GM19452 (cell line): ENCODE results near the gene CORO2A.
A peak's percentile ranks its signal among the peaks of the same experiment; 100 is the strongest.
"Not testable (repeated sequence)": the region's sequence is repeated elsewhere in the genome, so short reads cannot be mapped to it uniquely, and the experiment has no call there.

Experiments
- ATAC-seq: cut with Tn5 transposase; IDR thresholded peaks from one replicate; pipeline ENCODE4 v1.9.1; 2021; ENCODE audit not compliant: unreplicated experiment

Gene CORO2A

DNA sequence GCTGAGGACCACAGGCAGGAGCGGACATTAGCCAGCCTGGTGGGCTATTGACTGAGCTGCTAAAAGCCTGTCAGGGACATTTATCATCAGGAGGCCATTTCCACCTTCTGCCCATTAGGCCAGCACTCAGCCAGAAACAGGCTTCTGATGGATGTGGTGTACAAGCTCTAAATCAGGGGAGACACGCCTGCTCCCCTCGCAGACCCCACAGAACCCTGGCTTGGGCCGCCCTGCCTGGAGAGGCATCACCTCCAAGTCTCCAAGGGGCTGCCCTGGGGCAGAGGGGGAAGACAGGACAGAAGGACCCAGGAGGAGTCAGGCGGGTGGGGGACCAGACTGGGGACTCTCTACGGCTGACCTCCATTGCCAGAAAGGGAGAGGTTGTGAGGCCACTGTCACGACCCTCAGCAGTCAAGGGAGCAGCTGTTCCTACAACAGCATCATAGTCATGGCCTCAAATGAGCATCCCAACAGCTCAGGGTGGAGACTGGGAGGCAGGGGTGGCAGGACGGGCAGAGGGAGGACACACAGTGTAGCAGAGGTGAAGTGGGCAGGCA, 49.4 kb downstream of the CORO2A start:
- no peak for ATAC-seq

DNA sequence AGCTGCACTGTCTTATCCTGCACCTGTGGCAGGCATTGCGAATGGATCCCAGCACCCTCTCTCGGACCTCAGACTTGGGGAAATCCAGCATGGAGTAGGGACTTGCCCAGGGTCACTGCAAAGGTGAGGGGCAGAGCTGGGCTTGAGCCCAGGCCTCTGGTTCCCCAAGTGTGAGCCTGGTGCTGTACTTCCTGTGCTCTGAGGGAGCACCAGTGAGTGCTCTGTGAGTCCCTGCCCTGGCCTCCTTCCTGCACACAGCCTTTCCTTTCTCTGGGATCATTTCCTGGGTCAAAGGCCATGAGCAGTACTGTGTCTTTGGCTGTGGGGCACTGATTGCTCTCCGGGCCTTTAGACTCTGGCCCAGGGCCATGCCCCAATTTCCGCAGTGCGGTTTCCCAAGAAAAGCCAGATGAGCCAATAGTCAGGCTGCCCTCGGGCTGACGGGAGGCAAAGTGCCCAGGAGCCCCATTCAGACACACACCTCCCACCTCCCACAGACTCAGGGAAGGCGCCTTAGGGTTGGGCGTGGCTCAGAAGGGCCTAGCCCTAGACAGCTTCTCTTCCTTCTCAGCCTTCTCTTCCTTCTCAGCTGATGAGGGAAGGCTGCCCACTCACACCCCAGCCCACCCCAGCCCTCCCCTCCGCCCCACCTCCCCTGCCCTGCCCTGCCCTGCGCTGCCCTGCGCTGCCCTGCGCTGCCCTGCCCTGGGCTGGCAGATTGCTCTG, 50.1 kb downstream of the CORO2A start:
- no peak for ATAC-seq

DNA sequence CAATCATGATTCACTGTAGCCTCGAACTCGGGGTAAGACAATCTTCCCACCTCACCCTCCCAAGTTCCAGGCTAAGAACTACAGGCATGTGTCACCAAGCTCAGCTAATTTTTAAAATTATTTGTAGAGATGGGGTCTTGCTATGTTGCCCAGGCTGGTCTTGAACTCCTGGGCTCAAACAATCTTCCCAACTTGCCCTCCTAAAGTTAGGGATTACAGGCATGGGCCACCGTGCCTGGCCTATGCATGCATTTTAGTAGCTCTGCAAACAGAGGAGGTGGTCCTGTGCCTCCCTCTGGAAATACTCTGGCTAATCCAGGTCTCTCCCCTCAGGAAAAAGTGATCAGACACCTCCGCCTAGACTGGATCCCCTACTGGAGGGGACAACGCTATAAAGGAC, 51.9 kb downstream of the CORO2A start:
- no peak for ATAC-seq

DNA sequence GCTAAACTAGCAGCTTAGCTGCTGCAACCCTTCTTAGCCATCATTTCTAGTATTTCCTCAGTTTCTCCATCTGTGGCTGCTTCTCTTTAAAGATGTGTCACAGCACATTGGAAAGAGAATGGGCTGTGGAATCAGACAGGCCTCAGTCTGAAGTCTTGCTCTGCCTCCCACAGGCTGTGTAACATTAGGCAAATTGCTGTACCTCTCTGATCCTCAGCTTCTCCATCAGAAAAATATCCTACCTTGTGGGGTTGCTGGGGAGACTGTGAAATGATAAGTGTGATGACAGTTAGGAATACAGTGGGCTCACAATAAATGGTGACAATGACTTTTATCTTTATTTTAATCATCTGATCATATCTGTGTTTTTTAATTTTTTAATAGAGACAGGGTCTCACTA, 55.9 kb downstream of the CORO2A start:
- ATAC-seq: no peak

DNA sequence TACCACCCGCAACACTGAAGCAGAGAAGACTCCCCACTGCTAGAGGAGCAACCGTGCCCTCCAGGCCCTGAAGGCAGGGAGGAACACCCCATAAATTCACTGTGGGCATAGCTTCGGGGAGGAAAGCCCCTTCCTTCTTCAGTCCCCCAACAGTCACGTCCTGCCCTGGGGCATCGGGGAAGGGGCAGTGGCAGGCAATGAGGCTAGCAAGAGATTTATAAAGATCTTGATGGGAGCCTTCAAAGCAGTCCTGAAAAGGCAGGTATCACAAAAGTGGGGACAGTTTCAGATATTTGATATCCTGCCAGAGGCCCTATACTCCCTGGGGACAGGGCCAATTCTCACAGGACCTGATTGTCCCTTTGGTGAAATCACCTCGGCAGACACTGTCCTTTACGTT, 56.5 kb downstream of the CORO2A start:
- ATAC-seq: no peak

DNA sequence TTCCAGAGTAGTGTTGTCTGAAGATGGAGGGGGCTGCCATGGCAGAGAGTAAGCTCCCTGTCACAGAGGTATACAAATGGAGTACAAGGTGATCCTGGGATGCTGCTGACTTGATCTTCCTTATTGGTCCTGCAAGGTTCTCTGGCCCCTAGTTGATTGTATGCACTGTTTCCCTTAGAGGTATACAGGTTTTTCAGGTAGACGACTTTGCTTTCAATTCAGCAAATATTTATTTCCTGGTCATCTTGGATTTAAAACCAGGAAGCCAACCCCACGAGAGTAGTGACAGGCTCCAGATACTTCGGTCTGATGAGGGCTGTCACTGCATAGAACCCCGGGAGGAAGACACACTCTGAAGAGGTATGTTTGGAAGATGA, 56.9 kb downstream of the CORO2A start:
- no peak for ATAC-seq

DNA sequence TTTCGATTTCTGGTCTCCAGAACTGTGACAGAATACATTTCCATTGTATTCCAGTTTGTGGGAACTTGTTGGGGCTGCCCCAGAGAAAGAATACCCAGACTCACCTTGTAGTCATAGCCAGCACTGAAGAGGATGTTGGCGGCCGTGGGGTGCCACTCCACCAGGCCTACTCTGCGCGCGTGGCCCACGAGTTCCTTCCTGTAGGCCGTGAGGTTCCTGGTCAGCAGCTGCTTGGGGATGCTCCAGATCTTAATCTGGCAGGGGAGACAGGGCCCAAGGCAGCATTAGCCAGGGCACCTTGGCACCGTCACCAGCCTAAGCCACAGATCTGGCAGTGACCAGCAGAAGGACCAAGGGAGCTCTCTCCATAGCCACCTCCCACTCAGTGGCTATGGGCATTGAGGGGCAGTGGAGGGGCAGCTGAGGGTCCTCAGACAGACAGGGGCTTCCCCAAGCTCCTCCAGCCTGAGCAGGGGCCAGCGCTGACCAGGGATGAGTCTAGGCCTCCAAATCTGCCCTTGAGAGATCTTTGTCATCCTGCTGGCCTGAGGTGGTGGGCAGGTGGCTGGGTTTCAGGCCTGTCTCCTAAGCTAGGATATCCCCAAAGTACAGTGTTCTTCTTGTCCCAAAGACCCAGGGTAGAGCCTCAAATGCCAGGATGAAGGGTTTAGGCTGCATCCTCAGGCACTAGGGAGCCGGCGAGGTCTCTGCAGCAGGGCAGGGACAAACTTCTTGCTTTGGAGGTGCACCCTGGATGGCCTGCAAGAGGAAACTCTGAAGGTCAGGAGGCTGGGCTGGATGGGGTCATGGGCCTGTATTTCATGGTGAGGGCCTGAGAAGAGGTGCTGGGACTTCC, 57.5 kb downstream of the CORO2A start:
- ATAC-seq: no peak

DNA sequence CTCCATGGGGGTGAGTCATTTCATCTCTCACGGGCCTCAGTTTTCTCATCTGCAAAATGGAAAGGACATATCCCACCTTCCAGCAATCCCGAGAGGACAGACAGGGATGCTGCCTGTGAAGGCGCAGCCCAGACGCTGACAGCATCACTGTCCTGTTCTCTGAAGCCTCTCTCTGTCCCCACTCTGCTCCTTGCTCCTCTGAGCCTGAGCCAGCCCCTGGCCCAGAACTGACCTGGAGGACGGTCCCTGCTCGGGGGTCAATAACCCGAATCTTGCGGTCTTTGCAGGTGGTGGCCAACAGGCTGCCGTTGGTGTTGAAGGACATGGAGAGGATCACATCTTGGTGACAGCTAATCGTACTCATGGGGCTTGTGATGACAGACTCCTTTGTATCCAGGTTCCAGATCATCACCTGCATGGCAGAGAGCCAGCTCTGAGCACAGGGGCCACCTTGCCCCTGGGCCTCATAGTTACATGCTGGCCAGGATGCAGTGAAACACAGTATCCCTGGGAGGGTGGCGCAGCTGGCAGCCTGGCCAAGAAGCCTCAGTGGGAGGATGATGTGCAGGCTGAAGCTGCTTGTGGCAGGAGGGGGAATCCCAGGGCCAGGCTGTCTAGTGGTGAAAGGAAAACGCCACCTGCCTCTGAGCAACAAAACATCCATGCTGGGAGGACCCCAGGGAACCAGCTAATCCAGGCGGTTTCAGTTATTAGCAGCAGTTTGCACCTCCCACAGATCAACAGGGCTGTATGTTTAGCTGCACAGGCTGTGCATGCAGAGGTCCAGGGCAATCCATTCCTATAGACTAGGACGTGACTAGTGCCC, 59.4 kb downstream of the CORO2A start:
- ATAC-seq: no peak

DNA sequence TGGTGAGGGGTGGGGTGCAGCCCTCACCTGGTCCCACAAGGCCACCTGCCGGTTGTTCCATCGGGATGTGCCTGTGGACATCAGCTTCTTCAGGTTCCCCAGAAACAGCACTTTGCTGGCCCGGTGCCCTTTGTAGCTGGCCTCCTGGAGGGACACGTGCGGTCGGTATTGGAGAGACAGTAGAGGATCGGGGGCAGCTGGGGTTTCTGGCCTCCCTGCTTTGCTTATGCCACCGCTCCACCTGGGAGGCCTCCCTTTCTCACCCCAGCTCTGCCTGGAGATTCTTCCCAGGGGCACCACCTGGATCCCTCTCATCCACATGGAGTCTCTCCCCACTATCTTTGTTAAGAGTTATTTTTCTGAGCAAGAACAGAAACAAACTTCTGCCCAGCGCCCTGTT, 60.3 kb downstream of the CORO2A start:
- ATAC-seq: no peak

DNA sequence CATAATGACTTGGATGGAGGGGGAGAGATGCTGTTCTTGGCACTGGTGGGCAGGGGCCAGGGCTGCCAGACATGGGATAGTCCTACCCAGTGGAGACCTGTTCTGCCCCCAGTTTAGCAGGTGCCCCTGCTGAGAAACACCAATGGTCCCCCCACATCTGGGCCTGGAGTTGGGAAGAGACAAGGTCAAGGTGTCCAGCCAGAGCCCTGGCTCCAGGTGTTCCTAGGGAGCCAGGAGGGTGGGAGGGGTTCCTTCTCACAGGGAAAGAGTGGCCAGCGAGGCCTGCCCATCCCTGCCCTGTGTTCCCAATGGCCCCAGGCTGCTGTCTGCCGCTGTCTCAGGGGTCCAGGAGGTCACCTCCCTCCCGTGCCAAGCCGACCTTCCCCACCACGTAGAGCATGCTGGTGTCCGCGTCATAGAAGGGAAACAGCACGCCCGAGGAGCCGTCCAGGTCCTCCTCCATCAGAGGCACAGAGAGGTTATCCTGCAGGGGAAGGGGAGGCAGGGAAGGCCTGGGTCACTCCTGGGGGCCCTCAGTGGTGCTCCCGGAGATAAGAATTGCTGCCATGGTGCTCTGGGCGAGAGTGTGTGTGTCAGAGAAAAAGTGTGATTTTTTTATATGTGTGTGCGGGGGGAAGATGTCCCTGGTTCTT, 61.7 kb downstream of the CORO2A start:
- no peak for ATAC-seq

DNA sequence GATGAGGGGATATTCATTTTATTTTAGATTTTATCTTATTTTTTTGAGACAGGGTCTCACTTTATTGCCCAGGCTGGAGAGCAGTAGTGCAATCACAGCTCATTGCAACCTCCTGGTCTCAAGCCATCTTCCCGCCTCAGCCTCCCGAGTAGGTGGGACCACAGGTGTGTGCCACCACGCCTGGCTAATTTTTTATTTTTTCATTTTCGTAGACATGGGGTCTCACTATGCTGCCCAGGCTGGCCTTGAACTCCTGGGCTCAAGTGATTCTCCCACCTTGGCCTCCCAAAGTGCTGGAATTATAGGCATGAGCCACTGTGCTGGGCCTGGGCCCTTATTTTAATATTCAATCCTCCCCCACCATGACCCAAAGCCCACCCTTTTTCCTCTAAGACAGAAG, 62.4 kb downstream of the CORO2A start:
- ATAC-seq: not testable (repeated sequence)

DNA sequence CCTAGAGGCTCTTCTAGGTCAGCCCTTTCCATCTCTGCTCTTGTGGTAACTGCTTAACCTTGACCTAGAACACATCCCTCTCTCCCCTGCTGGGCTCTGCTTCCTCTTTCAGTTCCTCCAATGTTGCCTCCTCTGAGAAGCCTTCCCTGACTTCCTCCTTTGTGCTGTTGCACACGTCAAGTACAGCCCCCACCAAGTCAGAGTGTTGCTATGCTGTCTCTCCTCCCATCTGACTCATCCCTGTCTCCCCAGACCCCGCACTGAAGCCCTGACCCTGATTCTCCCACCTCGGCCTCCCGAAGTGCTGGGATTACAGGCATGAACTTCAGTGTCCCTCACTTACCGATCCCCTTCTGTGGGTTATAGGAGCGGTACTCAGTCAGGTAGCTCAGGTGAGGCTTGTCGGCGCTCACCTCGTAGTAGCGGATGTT, 63.0 kb downstream of the CORO2A start:
- ATAC-seq: peak; percentile 83

DNA sequence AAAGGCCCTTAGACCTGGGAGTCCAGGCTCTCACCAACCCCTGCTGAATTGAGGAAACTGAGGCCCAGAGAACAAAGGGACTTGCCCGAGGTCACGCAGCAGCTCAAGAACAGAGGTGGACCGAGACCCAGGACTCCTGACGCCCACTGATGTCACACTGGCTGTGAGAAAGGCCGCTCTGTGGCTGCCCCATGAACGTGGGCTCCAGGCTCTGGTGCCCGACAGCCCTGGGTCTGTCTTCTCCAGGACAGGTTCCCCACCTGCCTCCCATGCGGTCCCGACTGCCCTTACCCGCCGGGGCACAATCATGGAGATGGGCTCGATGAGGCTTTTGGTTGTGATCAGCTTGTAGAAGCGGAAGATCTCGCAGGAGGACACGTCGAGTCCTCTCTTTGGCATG, 64.1 kb downstream of the CORO2A start:
- ATAC-seq: no peak

DNA sequence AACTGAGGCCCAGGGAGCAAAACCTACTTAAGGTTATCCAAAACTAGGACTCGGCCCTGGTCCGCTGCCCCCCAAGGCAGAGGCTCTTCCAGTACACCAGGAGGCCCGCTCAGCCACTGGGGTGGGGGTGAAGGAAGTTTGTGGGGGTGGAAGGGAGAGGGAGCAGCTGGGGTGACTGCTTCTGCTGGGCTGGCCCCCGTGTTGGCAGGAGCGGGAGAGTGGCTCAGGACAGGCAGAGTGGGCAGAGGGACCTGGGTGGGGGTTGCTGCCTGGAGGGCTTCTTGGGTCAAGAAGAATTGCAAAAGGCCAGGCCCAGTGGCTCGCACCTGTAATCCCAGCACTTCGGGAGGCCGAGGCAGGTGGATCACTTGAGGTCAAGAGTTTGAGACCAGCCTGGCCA, 65.2 kb downstream of the CORO2A start:
- no peak for ATAC-seq

DNA sequence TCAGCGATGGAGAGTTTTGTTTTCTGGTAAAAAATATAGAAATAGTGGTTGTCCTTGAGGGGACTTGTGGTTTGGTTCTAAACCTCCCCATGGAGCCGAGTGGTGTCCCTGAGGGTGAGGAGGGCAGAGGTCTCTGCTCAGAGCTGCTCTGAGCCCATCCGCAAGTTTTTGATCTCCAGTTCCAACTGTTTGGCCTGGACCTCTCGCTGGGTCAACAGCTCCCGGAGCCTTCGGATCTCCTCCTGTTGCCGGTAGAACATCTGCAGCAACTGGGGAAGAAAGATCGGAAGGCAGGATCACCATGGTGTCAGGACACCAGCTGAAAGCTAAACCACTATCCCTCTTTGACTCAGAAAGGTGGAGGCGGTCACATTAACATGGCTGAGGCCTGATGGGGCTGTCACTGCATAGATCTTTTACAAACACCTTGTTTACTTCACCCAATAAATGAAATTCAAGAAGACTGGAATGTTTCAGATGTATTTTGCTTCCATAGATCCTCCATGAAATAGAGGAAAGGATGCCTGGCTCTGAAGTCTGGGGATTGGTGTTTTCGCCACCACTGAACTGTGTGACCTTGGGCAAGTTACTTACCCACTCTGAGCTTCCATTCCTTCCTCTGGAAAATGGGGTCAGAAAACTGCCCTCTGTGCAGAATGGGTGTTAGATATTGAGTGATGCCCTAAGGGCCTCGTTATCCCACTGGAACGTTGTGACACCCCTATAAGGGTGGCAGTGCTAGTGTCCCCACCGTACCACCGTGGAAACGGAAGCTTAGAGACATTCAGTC, 67.6 kb downstream of the CORO2A start:
- ATAC-seq: no peak

DNA sequence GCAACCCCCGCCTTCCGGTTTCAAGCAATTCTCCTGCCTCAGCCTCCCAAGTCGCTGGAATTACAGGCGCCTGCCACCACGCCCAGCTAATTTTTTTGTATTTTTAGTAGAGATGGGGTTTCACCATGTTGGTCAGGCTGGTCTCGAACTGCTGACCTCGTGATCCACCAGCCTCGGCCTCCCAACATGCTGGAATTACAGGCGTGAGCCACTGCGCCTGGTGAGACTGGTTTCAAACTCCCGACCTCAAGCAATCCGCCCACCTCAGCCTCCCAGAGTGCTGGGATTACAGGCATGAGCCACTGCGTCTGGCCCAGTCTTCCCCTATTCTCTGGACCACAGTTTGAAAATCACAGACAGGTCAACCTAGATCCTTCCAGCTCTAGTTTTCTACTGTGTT, 68.3 kb downstream of the CORO2A start:
- ATAC-seq: not testable (repeated sequence)

DNA sequence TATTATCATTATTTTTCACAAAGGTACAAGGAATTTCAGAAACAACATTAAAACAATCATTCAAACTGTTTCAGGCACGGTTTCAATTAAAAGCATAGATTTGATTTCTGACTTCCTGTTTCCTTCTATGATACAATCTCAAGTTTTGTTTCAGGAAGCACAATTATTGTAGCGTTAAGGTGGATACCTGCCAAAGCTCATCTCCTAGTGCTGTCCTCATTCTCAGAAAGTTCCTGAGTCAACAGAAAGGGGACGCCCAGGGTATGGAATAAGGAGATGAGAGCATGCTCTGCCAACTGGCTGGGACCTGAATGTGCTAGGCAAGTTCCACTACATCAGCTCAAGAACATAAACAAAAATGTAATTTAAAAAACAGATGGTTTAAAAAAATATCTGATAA, 71.4 kb downstream of the CORO2A start:
- no peak for ATAC-seq

DNA sequence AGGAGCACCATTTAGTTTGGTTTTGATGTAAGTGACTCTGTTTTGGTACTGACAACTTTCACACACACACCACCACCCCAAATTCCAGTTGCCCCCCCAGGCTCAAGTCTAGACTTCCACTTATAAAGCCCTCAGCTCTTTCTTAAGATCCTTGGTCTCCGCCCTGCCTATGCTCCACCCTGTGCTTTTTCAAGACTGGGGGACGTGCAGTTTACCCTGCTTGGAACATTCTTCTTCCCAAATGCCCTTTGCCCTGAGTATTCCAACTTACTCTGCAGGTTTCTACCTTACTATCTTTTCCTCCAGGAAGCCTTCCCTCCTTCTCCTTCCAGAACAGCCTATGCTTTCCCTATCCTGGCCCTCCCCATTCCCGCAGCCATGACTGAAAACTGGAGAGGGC, 72.0 kb downstream of the CORO2A start:
- ATAC-seq: no peak

DNA sequence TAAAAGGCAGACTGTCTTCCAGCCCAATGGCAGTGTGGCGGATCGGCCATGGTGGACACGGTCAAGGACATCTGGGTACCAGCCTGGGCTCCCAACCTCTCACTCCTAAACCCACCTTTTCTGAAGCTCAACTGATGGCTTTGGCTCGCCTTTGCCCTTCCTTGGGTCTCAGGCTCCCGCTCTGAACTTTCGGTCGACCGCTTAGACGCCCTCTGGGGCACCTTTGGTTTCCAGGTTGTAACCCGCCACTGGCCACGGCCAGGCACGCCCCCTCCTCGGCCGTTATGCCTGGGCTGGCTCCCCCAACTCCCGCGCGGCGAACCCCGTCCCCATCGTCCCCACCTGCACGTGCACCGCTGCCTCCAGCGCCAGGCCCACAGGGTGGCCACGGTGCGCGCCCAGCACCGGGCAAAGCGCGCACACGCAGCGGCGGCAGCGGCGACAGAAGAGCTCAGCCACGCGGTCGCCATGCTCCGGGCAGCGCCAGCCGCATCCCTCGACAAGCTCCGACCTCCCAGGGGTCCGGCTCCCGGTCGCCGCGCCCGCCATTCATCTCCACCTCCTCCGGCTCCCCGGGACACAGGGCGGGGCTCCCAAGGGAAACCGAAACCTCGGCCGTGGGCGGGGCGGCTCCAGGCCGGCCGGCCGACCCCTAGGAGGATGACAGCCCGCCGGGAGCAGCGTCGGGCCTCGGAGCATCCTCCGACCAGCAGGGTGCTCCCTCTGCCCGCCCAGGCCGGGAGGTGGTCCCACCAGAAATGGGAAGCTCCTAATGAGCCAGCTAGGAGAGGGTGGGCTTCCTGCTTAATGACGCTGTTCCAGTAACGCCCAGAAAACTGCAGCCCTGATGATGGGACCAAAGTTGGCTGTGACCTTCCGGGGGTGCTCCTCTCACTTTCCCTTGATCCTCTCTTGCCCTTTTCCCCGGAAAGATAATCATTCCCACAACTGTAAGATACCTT, 73.5 kb downstream of the CORO2A start, which contains the start of gene TRIM14:
TSS of gene TRIM14 (minus strand) at position 583 of the 962 bp plus-strand sequence. CDS start at position 549, 34 bp downstream.
- peak; percentile 56 for ATAC-seq
